Astrocyte (in vitro differentiated cells and primary cell): ENCODE measurements around the gene CYP8B1. TPM values are rescaled to one million over a fixed set of nuclear protein-coding genes. Genes with fewer than 3 reads are reported as not detected.

Source experiments
- DNase-seq: peaks from one replicate; pipeline ENCODE4 v3.0.0-alpha.2; 2010; ENCODE audit warnings: low read depth
- FAIRE-seq: peaks from 2 replicates; lab custom pipeline; 2011; peaks lifted over from hg19 to GRCh38; lab: Jason Lieb, UNC
- H2AFZ ChIP-seq: 2 replicates; pipeline ENCODE4 v1.6.0; 2012; ENCODE audit warnings: low read depth, low read length, inconsistent platforms
- H3K27ac ChIP-seq: 2 replicates; pipeline ENCODE4 v1.5.1; 2011; ENCODE audit warnings: low read depth, low read length, inconsistent platforms
- H3K27me3 ChIP-seq: 2 replicates; pipeline ENCODE4 v1.6.0; 2011; ENCODE audit warnings: low read length, inconsistent platforms; ENCODE audit not compliant: insufficient read depth
- H3K36me3 ChIP-seq: 2 replicates; pipeline ENCODE4 v1.5.1; 2011; ENCODE audit warnings: low read length, inconsistent platforms; ENCODE audit not compliant: insufficient read depth
- H3K4me1 ChIP-seq: 2 replicates; pipeline ENCODE4 v1.5.1; 2011; ENCODE audit warnings: low read length, inconsistent platforms; ENCODE audit not compliant: insufficient read depth
- H3K4me2 ChIP-seq: 2 replicates; pipeline ENCODE4 v1.6.0; 2012; ENCODE audit warnings: low read length, inconsistent platforms
- H3K4me3 ChIP-seq: 2 replicates; pipeline ENCODE4 v1.5.1; 2011; ENCODE audit warnings: low read depth, mild to moderate bottlenecking, low read length, inconsistent platforms; ENCODE audit not compliant: insufficient read depth
- H3K79me2 ChIP-seq: 2 replicates; pipeline ENCODE4 v1.6.0; 2012; ENCODE audit warnings: mild to moderate bottlenecking, low read length, inconsistent platforms; ENCODE audit not compliant: insufficient read depth
- H3K9ac ChIP-seq: 2 replicates; pipeline ENCODE4 v1.6.0; 2012; ENCODE audit warnings: mild to moderate bottlenecking, low read length, inconsistent platforms
- H3K9me3 ChIP-seq: 2 replicates; pipeline ENCODE4 v1.5.1; 2012; ENCODE audit warnings: low read depth, mild to moderate bottlenecking, low read length, inconsistent platforms; ENCODE audit not compliant: insufficient read depth
- H4K20me1 ChIP-seq: 2 replicates; pipeline ENCODE4 v1.6.0; 2012; ENCODE audit warnings: low read length, inconsistent platforms; ENCODE audit not compliant: insufficient read depth
- H3K27ac Mint-ChIP-seq: one replicate; pipeline ENCODE4 v1.8.0; 2021; ENCODE audit warnings: mild to moderate bottlenecking, mixed read lengths; ENCODE audit not compliant: unreplicated experiment
- H3K27me3 Mint-ChIP-seq: one replicate; pipeline ENCODE4 v1.8.0; 2021; ENCODE audit warnings: low read depth, mixed read lengths; ENCODE audit not compliant: unreplicated experiment
- H3K36me3 Mint-ChIP-seq: one replicate; pipeline ENCODE4 v1.8.0; 2021; ENCODE audit warnings: low read depth, mixed read lengths; ENCODE audit not compliant: unreplicated experiment
- H3K4me1 Mint-ChIP-seq: one replicate; pipeline ENCODE4 v1.8.0; 2021; ENCODE audit warnings: low read depth, mixed read lengths; ENCODE audit not compliant: unreplicated experiment
- H3K4me3 Mint-ChIP-seq: one replicate; pipeline ENCODE4 v1.8.0; 2021; ENCODE audit warnings: mild to moderate bottlenecking, moderate library complexity, mixed read lengths; ENCODE audit not compliant: unreplicated experiment
- H3K9me3 Mint-ChIP-seq: one replicate; pipeline ENCODE4 v1.8.0; 2021; ENCODE audit warnings: mild to moderate bottlenecking, mixed read lengths; ENCODE audit not compliant: unreplicated experiment
- CTCF ChIP-seq: IDR thresholded peaks from 2 replicates; pipeline ENCODE4 v1.5.1; 2011; ENCODE audit warnings: low read depth, mild to moderate bottlenecking, inconsistent platforms, low read length, moderate library complexity; ENCODE audit not compliant: insufficient read depth
- EZH2 ChIP-seq: IDR thresholded peaks from 2 replicates; pipeline ENCODE4 v1.6.1; 2012; ENCODE audit warnings: mild to moderate bottlenecking, low read length, inconsistent platforms; ENCODE audit not compliant: insufficient read depth
- total RNA-seq: library from RNA; stranded (reverse); gene quantifications from 2 replicates; pipeline ENCODE4 v1.2.1, GENCODE V29; 2021

CYP8B1 gene
- total RNA-seq, 1 donor from 2014 or later, result not detected

- H3K4me1 ChIP-seq, result no peaks in the 10 kb centered on the region
- no peak overlapping the region for H3K27ac ChIP-seq
- H3K79me2 ChIP-seq, result no peaks in the 10 kb centered on the region
- DNase-seq, result no peak
- no peak overlapping the region for H3K27ac Mint-ChIP-seq
- no peak overlapping the region for H3K9ac ChIP-seq
- FAIRE-seq, result no peak
- H3K4me3 ChIP-seq, result no peak overlapping the region
- no peaks in the 10 kb centered on the region for H3K27me3 ChIP-seq
- peaks cover 2% of the 10 kb centered on the region for H3K4me1 Mint-ChIP-seq
- no peak overlapping the region for H3K4me2 ChIP-seq
- H3K36me3 ChIP-seq, result no peaks in the 10 kb centered on the region
- H3K9me3 ChIP-seq, result no peaks in the 10 kb centered on the region
- no peak overlapping the region for H3K4me3 Mint-ChIP-seq
- TF ChIP-seq CTCF (no peak), EZH2 (no peak)
- peaks cover 19% of the 10 kb centered on the region for H3K27me3 Mint-ChIP-seq
- no peaks in the 10 kb centered on the region for H4K20me1 ChIP-seq
- no peak overlapping the region for H2AFZ ChIP-seq
- H3K9me3 Mint-ChIP-seq, result peaks cover 3% of the 10 kb centered on the region
- H3K36me3 Mint-ChIP-seq, result no peaks in the 10 kb centered on the region
Observed at GRCh38 chr3:42836150-42837123, 39.2 kb downstream of the CYP8B1 start.

- Mint-ChIP-seq H3K27ac (no peak overlapping the region), H3K4me3 (no peak overlapping the region), H3K36me3 (no peaks in the 10 kb centered on the region), H3K4me1 (peaks cover 6% of the 10 kb centered on the region), H3K27me3 (peaks cover 10% of the 10 kb centered on the region), H3K9me3 (peaks cover 3% of the 10 kb centered on the region)
- no peaks in the 10 kb centered on the region for H3K36me3 ChIP-seq
- no peaks in the 10 kb centered on the region for H3K9me3 ChIP-seq
- no peak overlapping the region for H3K4me2 ChIP-seq
- no peak overlapping the region for H2AFZ ChIP-seq
- no peaks in the 10 kb centered on the region for H3K27me3 ChIP-seq
- FAIRE-seq (no peak), DNase-seq (no peak)
- no peaks in the 10 kb centered on the region for H3K79me2 ChIP-seq
- TF ChIP-seq EZH2 (no peak), CTCF (peak; percentile 59)
- H4K20me1 ChIP-seq, result no peaks in the 10 kb centered on the region
- H3K4me3 ChIP-seq, result no peak overlapping the region
- no peaks in the 10 kb centered on the region for H3K4me1 ChIP-seq
- no peak overlapping the region for H3K9ac ChIP-seq
- H3K27ac ChIP-seq, result no peak overlapping the region
Observed at GRCh38 chr3:42831321-42831713, 44.4 kb downstream of the CYP8B1 start.
